ENCODE results near the gene GNAQ. TPM values are rescaled to one million over a fixed set of nuclear protein-coding genes. Genes with fewer than 3 reads are reported as not detected.
"Not testable (repeated sequence)": the region's sequence is repeated elsewhere in the genome, so short reads cannot be mapped to it uniquely, and the experiment has no call there.

Gene GNAQ
- polyA plus RNA-seq, 1 experiment, result 71.4 TPM

- no peak overlapping the region for H3K4me3 ChIP-seq (ENCODE audit: low read depth, low read length)
- no peaks in the 10 kb centered on the region for H3K27me3 ChIP-seq (ENCODE audit: control insufficient read depth, insufficient read depth, low read length)
- H3K27ac ChIP-seq (ENCODE audit: low read depth, low read length), result no peak overlapping the region
- ChIA-PET CTCF (no interaction called here), POLR2A (no interaction called here)
- no peak for DNase-seq (ENCODE audit: low read depth, low spot score)
- no peak for TF ChIP-seq CTCF (IDR thresholded peaks at IDR 0.05; ENCODE audit: low read depth, low read length)
- H3K9me3 ChIP-seq (ENCODE audit: control insufficient read depth, insufficient read depth, low read length), result no peaks in the 10 kb centered on the region
Measured at GRCh38 chr9:78064075-78064474, 32.5 kb upstream of the GNAQ start.

GRCh38 chr9:78062710-78063109, 31.1 kb upstream of the GNAQ start:
- ChIA-PET CTCF (no interaction called here), POLR2A (no interaction called here)
- DNase-seq (ENCODE audit: low read depth, low spot score), result no peak
- no peak for TF ChIP-seq CTCF (IDR thresholded peaks at IDR 0.05; ENCODE audit: low read depth, low read length)
- Histone ChIP-seq H3K9me3 (ENCODE audit: control insufficient read depth, insufficient read depth, low read length) (no peaks in the 10 kb centered on the region), H3K27ac (ENCODE audit: low read depth, low read length) (no peak overlapping the region), H3K4me3 (ENCODE audit: low read depth, low read length) (no peak overlapping the region), H3K27me3 (ENCODE audit: control insufficient read depth, insufficient read depth, low read length) (no peaks in the 10 kb centered on the region)

- POLR2A ChIA-PET; DNase-seq (ENCODE audit: low read depth, low spot score); H3K27me3 ChIP-seq (ENCODE audit: control insufficient read depth, insufficient read depth, low read length); H3K27ac ChIP-seq (ENCODE audit: low read depth, low read length); H3K9me3 ChIP-seq (ENCODE audit: control insufficient read depth, insufficient read depth, low read length); H3K4me3 ChIP-seq (ENCODE audit: low read depth, low read length): not testable (repeated sequence)
- CTCF ChIA-PET, result interaction anchor here (0.8 kb wide), 1 partner anchor 19 kb away, joined by 3 read pairs; no protein-coding TSS in a partner anchor
Measured at GRCh38 chr9:78054218-78054617, 22.6 kb upstream of the GNAQ start.

- no peak for TF ChIP-seq CTCF (IDR thresholded peaks at IDR 0.05; ENCODE audit: low read depth, low read length)
- Histone ChIP-seq H3K4me3 (ENCODE audit: low read depth, low read length) (no peak overlapping the region), H3K27ac (ENCODE audit: low read depth, low read length) (no peak overlapping the region), H3K27me3 (ENCODE audit: control insufficient read depth, insufficient read depth, low read length) (peaks cover 2% of the 10 kb centered on the region), H3K9me3 (ENCODE audit: control insufficient read depth, insufficient read depth, low read length) (no peaks in the 10 kb centered on the region)
- POLR2A ChIA-PET, result no interaction called here
- DNase-seq (ENCODE audit: low read depth, low spot score), result no peak
- CTCF ChIA-PET, result interaction anchor here (0.8 to 1.3 kb wide), 3 partner anchors 18 to 68 kb away, joined by 3 to 4 read pairs (median 3); no protein-coding TSS in a partner anchor
Measured at GRCh38 chr9:78053627-78054026, 22.0 kb upstream of the GNAQ start.

- no peak for TF ChIP-seq CTCF (IDR thresholded peaks at IDR 0.05; ENCODE audit: low read depth, low read length)
- no peak for DNase-seq (ENCODE audit: low read depth, low spot score)
- peaks cover 7% of the 10 kb centered on the region for H3K27me3 ChIP-seq (ENCODE audit: control insufficient read depth, insufficient read depth, low read length)
- CTCF ChIA-PET, result interaction anchor here (1.2 kb wide), 1 partner anchor 15 kb away, joined by 3 read pairs; no protein-coding TSS in a partner anchor
- no peak overlapping the region for H3K27ac ChIP-seq (ENCODE audit: low read depth, low read length)
- POLR2A ChIA-PET, result no interaction called here
- no peak overlapping the region for H3K4me3 ChIP-seq (ENCODE audit: low read depth, low read length)
- H3K9me3 ChIP-seq (ENCODE audit: control insufficient read depth, insufficient read depth, low read length), result no peaks in the 10 kb centered on the region
Measured at GRCh38 chr9:78050421-78050820, 18.8 kb upstream of the GNAQ start.

GRCh38 chr9:78049484-78049883, 17.9 kb upstream of the GNAQ start:
- Histone ChIP-seq H3K27me3 (ENCODE audit: control insufficient read depth, insufficient read depth, low read length) (peaks cover 8% of the 10 kb centered on the region), H3K9me3 (ENCODE audit: control insufficient read depth, insufficient read depth, low read length) (no peaks in the 10 kb centered on the region), H3K27ac (ENCODE audit: low read depth, low read length) (no peak overlapping the region), H3K4me3 (ENCODE audit: low read depth, low read length) (no peak overlapping the region)
- ChIA-PET CTCF (no interaction called here), POLR2A (interaction anchor here (0.6 kb wide), 1 partner anchor 13 kb away, joined by 5 read pairs; no protein-coding TSS in a partner anchor)
- DNase-seq (ENCODE audit: low read depth, low spot score), result no peak
- TF ChIP-seq CTCF (IDR thresholded peaks at IDR 0.05; ENCODE audit: low read depth, low read length), result no peak
